H9 (cell line): ENCODE measurements around the gene CREG1. TPM values are rescaled to one million over a fixed set of nuclear protein-coding genes. Genes with fewer than 3 reads are reported as not detected.

Source experiments
- DNase-seq: peaks from one replicate; pipeline ENCODE4 v3.0.0-alpha.2; 2017
- H2AFZ ChIP-seq: one replicate; pipeline ENCODE4 v1.6.1; 2013; ENCODE audit warnings: mild to moderate bottlenecking, low read length, control low read depth, moderate library complexity
- H2AK5ac ChIP-seq: 2 replicates; pipeline ENCODE4 v1.6.1; 2013; ENCODE audit warnings: low read length, control low read depth, mixed read lengths; ENCODE audit not compliant: insufficient read length
- H2BK120ac ChIP-seq: one replicate; pipeline ENCODE4 v1.6.1; 2013; ENCODE audit warnings: low read depth, mild to moderate bottlenecking, low read length, control low read depth, inconsistent platforms; ENCODE audit not compliant: poor library complexity, severe bottlenecking
- H2BK12ac ChIP-seq: 2 replicates; pipeline ENCODE4 v1.6.1; 2013; ENCODE audit warnings: low read length, control low read depth, mixed read lengths, low read depth; ENCODE audit not compliant: insufficient read length
- H2BK15ac ChIP-seq: 2 replicates; pipeline ENCODE4 v1.6.1; 2013; ENCODE audit warnings: low read depth, low read length, control low read depth
- H2BK20ac ChIP-seq: one replicate; pipeline ENCODE4 v1.6.1; 2013; ENCODE audit warnings: low read depth, mild to moderate bottlenecking, low read length, control low read depth, inconsistent platforms; ENCODE audit not compliant: poor library complexity, severe bottlenecking
- H2BK5ac ChIP-seq: 2 replicates; pipeline ENCODE4 v1.6.1; 2013; ENCODE audit warnings: low read length, control low read depth, mixed read lengths; ENCODE audit not compliant: insufficient read length
- H3K14ac ChIP-seq: 2 replicates; pipeline ENCODE4 v1.6.1; 2013; ENCODE audit warnings: low read length, control low read depth; ENCODE audit not compliant: insufficient read depth
- H3K18ac ChIP-seq: 2 replicates; pipeline ENCODE4 v1.6.1; 2013; ENCODE audit warnings: low read depth, mild to moderate bottlenecking, mixed read lengths, low read length, control low read depth; ENCODE audit not compliant: insufficient read length
- H3K23ac ChIP-seq: 2 replicates; pipeline ENCODE4 v1.6.1; 2013; ENCODE audit warnings: low read length, control low read depth, mixed read lengths, low read depth; ENCODE audit not compliant: insufficient read length
- H3K23me2 ChIP-seq: 2 replicates; pipeline ENCODE4 v1.6.1; 2013; ENCODE audit warnings: low read depth, mild to moderate bottlenecking, mixed read lengths, low read length, control low read depth; ENCODE audit not compliant: insufficient read length, poor library complexity, severe bottlenecking
- H3K27ac ChIP-seq: 2 replicates; pipeline ENCODE4 v1.5.1; 2013; ENCODE audit warnings: low read length, control low read depth, mixed read lengths, low read depth; ENCODE audit not compliant: insufficient read length
- H3K27me3 ChIP-seq: 2 replicates; pipeline ENCODE4 v1.6.1; 2013; ENCODE audit warnings: low read length, control low read depth, inconsistent platforms; ENCODE audit not compliant: insufficient read depth
- H3K4ac ChIP-seq: 2 replicates; pipeline ENCODE4 v1.6.1; 2013; ENCODE audit warnings: low read depth, mild to moderate bottlenecking, control low read depth, inconsistent platforms, low read length, moderate library complexity
- H3K4me1 ChIP-seq: 2 replicates; pipeline ENCODE4 v1.6.1; 2013; ENCODE audit warnings: low read length, control low read depth, inconsistent platforms; ENCODE audit not compliant: insufficient read depth
- H3K4me2 ChIP-seq: 2 replicates; pipeline ENCODE4 v1.6.1; 2013; ENCODE audit warnings: low read length, control low read depth, mixed read lengths; ENCODE audit not compliant: insufficient read length, insufficient read depth
- H3K56ac ChIP-seq: 2 replicates; pipeline ENCODE4 v1.6.1; 2013; ENCODE audit warnings: low read depth, mild to moderate bottlenecking, mixed read lengths, low read length, control low read depth; ENCODE audit not compliant: insufficient read length
- H3K79me1 ChIP-seq: 2 replicates; pipeline ENCODE4 v1.6.1; 2013; ENCODE audit warnings: low read depth, mild to moderate bottlenecking, moderate library complexity, low read length, control low read depth, inconsistent platforms; ENCODE audit not compliant: insufficient read depth, poor library complexity, severe bottlenecking
- H3K79me2 ChIP-seq: 2 replicates; pipeline ENCODE4 v1.6.1; 2013; ENCODE audit warnings: low read length, control low read depth, inconsistent platforms; ENCODE audit not compliant: insufficient read depth
- H3K9ac ChIP-seq: 2 replicates; pipeline ENCODE4 v1.6.1; 2013; ENCODE audit warnings: low read length, control low read depth, mixed read lengths; ENCODE audit not compliant: insufficient read length; ENCODE audit errors: extremely low read depth
- H3K9me3 ChIP-seq: one replicate; pipeline ENCODE4 v1.6.1; 2013; ENCODE audit warnings: low read depth, low read length, inconsistent platforms; ENCODE audit not compliant: control insufficient read depth
- H3T11ph ChIP-seq: one replicate; pipeline ENCODE4 v1.6.1; 2013; ENCODE audit warnings: mild to moderate bottlenecking, low read length, control low read depth, inconsistent platforms
- H4K20me1 ChIP-seq: one replicate; pipeline ENCODE4 v1.6.1; 2013; ENCODE audit not compliant: control insufficient read depth, insufficient read length, insufficient read depth
- H4K5ac ChIP-seq: 2 replicates; pipeline ENCODE4 v1.6.1; 2013; ENCODE audit warnings: low read depth, mild to moderate bottlenecking, mixed read lengths, low read length, control low read depth; ENCODE audit not compliant: insufficient read length
- H4K8ac ChIP-seq: replicated peaks from 2 replicates; pipeline ENCODE4 v1.6.1; 2013; ENCODE audit warnings: low read length, control low read depth, mixed read lengths, low read depth; ENCODE audit not compliant: insufficient read length
- H4K91ac ChIP-seq: 2 replicates; pipeline ENCODE4 v1.6.1; 2013; ENCODE audit warnings: low read depth, mild to moderate bottlenecking, moderate library complexity, mixed read lengths, low read length, control low read depth; ENCODE audit not compliant: insufficient read length
- H3K27ac Mint-ChIP-seq, 3 experiments: 2 replicates in 2 of 3; 3 replicates in 1 of 3; pipeline ENCODE4 v1.8.0; 2020 to 2021; ENCODE audit warnings: mixed read lengths in 3 of 3, mild to moderate bottlenecking in 1 of 3, moderate library complexity in 1 of 3
- H3K27me3 Mint-ChIP-seq: 2 replicates; pipeline ENCODE4 v1.8.0; 2021; ENCODE audit warnings: low read depth, mild to moderate bottlenecking, moderate library complexity, mixed read lengths
- H3K36me3 Mint-ChIP-seq, 3 experiments: 2 replicates in 2 of 3; 3 replicates in 1 of 3; pipeline ENCODE4 v1.8.0; 2020 to 2021; ENCODE audit warnings: low read depth in 3 of 3, mixed read lengths in 3 of 3; ENCODE audit not compliant: insufficient read depth in 1 of 3
- H3K4me1 Mint-ChIP-seq, 2 experiments: 2 replicates each; pipeline ENCODE4 v1.8.0; 2020; ENCODE audit warnings: mixed read lengths in 2 of 2
- H3K4me3 Mint-ChIP-seq, 2 experiments: 2 replicates in 1 of 2; 3 replicates in 1 of 2; pipeline ENCODE4 v1.8.0; 2020 to 2021; ENCODE audit warnings: mild to moderate bottlenecking in 2 of 2, mixed read lengths in 2 of 2, moderate library complexity in 1 of 2
- H3K9me3 Mint-ChIP-seq, 2 experiments: 2 replicates in 1 of 2; 3 replicates in 1 of 2; pipeline ENCODE4 v1.8.0; 2020; ENCODE audit warnings: mild to moderate bottlenecking in 2 of 2, mixed read lengths in 2 of 2, moderate library complexity in 1 of 2
- CTCF ChIP-seq: fragments of 200-600 bp; sonication (generic); conservative IDR thresholded peaks from 3 replicates; pipeline ENCODE4 v1.8.0; 2021; ENCODE audit warnings: antibody characterized with exemption, mild to moderate bottlenecking
- WGBS: extraction: QIAGEN DNeasy Blood & Tissue Kit; methylation state at CpG from one replicate; pipeline ENCODE4 v1.1.7; 2013; ENCODE audit warnings: missing lambda C conversion rate, low lambda C conversion rate, mixed read lengths; ENCODE audit not compliant: insufficient read length; ENCODE audit errors: extremely low coverage; 5-methylcytosine and 5-hydroxymethylcytosine counted together
- total RNA-seq: library from RNA; stranded (reverse); gene quantifications from 2 replicates; pipeline ENCODE4 v1.2.1, GENCODE V29; 2021

Gene CREG1
- total RNA-seq, 1 experiment from 2014 or later = 19.8 TPM

GRCh38 chr1:167582722-167583121, 29.2 kb upstream of the CREG1 start:
- Mint-ChIP-seq H3K36me3 (no peaks in the 10 kb centered on the region), H3K9me3 (peaks cover 0 to 2% of the 10 kb centered on the region in 2 experiments; a peak in 2 of 5 replicates), H3K4me1 (no peaks in the 10 kb centered on the region), H3K27ac (no peak overlapping the region), H3K4me3 (no peak overlapping the region), H3K27me3 (peaks cover 3% of the 10 kb centered on the region; the same call in 1 of the 2 replicates)
- no peaks in the 10 kb centered on the region for H3K79me1 ChIP-seq
- H3K27ac ChIP-seq = no peak overlapping the region
- no peaks in the 10 kb centered on the region for H3K4me1 ChIP-seq
- no peaks in the 10 kb centered on the region for H3K9me3 ChIP-seq
- H3K27me3 ChIP-seq = no peaks in the 10 kb centered on the region
- H4K20me1 ChIP-seq = no peaks in the 10 kb centered on the region
- no peak for TF ChIP-seq CTCF
- no peak overlapping the region for H2AK5ac ChIP-seq
- H2BK12ac ChIP-seq = no peak overlapping the region
- no peak overlapping the region for H3K14ac ChIP-seq
- WGBS = no CpG with 5 or more reads among the region's 4 CpGs
- no peaks in the 10 kb centered on the region for H3K23me2 ChIP-seq
- H3T11ph ChIP-seq = no peak overlapping the region
- H2BK20ac ChIP-seq = no peak overlapping the region
- H3K9ac ChIP-seq = no peak overlapping the region
- H3K4me2 ChIP-seq = no peak overlapping the region
- no peak overlapping the region for H2BK15ac ChIP-seq
- no peak overlapping the region for H3K4ac ChIP-seq
- H3K56ac ChIP-seq = no peak overlapping the region
- H3K23ac ChIP-seq = no peak overlapping the region
- H4K5ac ChIP-seq = no peak overlapping the region
- H4K8ac ChIP-seq = no peak overlapping the region
- DNase-seq = no peak
- no peak overlapping the region for H2BK5ac ChIP-seq
- H4K91ac ChIP-seq = no peak overlapping the region
- no peaks in the 10 kb centered on the region for H3K79me2 ChIP-seq
- H2AFZ ChIP-seq = no peak overlapping the region
- no peak overlapping the region for H3K18ac ChIP-seq
- no peak overlapping the region for H2BK120ac ChIP-seq
